ENCODE data around the gene MPP3.

Gene MPP3

GRCh38 chr17:43789482-43789881 is 43.5 kb downstream of the MPP3 start:
- H3K4me3 ChIP-seq (ENCODE audit: low read length) = no peak overlapping the region
- no peaks in the 10 kb centered on the region for H3K36me3 ChIP-seq (replicated peaks; ENCODE audit: low read depth, low read length)

GRCh38 chr17:43788540-43788939 is 44.4 kb downstream of the MPP3 start:
- Histone ChIP-seq H2AFZ (ENCODE audit: low read depth, low read length) (no peak overlapping the region), H3K79me2 (ENCODE audit: low read length) (no peaks in the 10 kb centered on the region), H3K4me1 (ENCODE audit: low read length) (0 out of 2 replicates have a peak, but pooled peaks cover 5% of the 10 kb centered on the region), H3K4me2 (ENCODE audit: low read length) (no peak overlapping the region), H3K36me3 (replicated peaks; ENCODE audit: low read depth, low read length) (no peaks in the 10 kb centered on the region), H4K20me1 (ENCODE audit: insufficient read depth, low read length) (no peaks in the 10 kb centered on the region), H3K4me3 (ENCODE audit: low read length) (no peak overlapping the region), H3K9me3 (ENCODE audit: insufficient read depth, low read length) (no peaks in the 10 kb centered on the region), H3K27ac (ENCODE audit: low read length) (no peak overlapping the region), H3K27me3 (ENCODE audit: low read depth, low read length) (peaks cover 16% of the 10 kb centered on the region; the same call in 1 of the 2 replicates), H3K9ac (ENCODE audit: low read length) (no peak overlapping the region)
- no peak for TF ChIP-seq EZH2phosphoT487 (IDR thresholded peaks at IDR 0.05; ENCODE audit: low read depth)
- TF ChIP-seq, protein P1, sequence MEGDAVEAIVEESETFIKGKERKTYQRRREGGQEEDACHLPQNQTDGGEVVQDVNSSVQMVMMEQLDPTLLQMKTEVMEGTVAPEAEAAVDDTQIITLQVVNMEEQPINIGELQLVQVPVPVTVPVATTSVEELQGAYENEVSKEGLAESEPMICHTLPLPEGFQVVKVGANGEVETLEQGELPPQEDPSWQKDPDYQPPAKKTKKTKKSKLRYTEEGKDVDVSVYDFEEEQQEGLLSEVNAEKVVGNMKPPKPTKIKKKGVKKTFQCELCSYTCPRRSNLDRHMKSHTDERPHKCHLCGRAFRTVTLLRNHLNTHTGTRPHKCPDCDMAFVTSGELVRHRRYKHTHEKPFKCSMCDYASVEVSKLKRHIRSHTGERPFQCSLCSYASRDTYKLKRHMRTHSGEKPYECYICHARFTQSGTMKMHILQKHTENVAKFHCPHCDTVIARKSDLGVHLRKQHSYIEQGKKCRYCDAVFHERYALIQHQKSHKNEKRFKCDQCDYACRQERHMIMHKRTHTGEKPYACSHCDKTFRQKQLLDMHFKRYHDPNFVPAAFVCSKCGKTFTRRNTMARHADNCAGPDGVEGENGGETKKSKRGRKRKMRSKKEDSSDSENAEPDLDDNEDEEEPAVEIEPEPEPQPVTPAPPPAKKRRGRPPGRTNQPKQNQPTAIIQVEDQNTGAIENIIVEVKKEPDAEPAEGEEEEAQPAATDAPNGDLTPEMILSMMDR (IDR thresholded peaks at IDR 0.05; ENCODE audit: low read depth, low read length) = no peak

More at GRCh38 chr17:43789482-43789881, 43.5 kb downstream of the MPP3 start:
- no peak overlapping the region for H3K4me2 ChIP-seq (ENCODE audit: low read length)
- no peaks in the 10 kb centered on the region for H3K9me3 ChIP-seq (ENCODE audit: insufficient read depth, low read length)
- TF ChIP-seq EZH2phosphoT487 (IDR thresholded peaks at IDR 0.05; ENCODE audit: low read depth) = no peak
- TF ChIP-seq, protein P1 (IDR thresholded peaks at IDR 0.05; ENCODE audit: low read depth, low read length) = no peak
- 0 out of 2 replicates have a peak, but pooled peaks cover 5% of the 10 kb centered on the region for H3K4me1 ChIP-seq (ENCODE audit: low read length)
- no peaks in the 10 kb centered on the region for H4K20me1 ChIP-seq (ENCODE audit: insufficient read depth, low read length)
- no peak overlapping the region for H2AFZ ChIP-seq (ENCODE audit: low read depth, low read length)
- no peaks in the 10 kb centered on the region for H3K79me2 ChIP-seq (ENCODE audit: low read length)
- H3K9ac ChIP-seq (ENCODE audit: low read length) = no peak overlapping the region
- peaks cover 11% of the 10 kb centered on the region; the same call in 1 of the 2 replicates for H3K27me3 ChIP-seq (ENCODE audit: low read depth, low read length)
- no peak overlapping the region for H3K27ac ChIP-seq (ENCODE audit: low read length)

GRCh38 chr17:43787728-43788127 is 45.2 kb downstream of the MPP3 start:
- Histone ChIP-seq H3K4me2 (ENCODE audit: low read length) (no peak overlapping the region), H4K20me1 (ENCODE audit: insufficient read depth, low read length) (no peaks in the 10 kb centered on the region), H3K9me3 (ENCODE audit: insufficient read depth, low read length) (no peaks in the 10 kb centered on the region), H3K4me3 (ENCODE audit: low read length) (no peak overlapping the region), H3K36me3 (replicated peaks; ENCODE audit: low read depth, low read length) (no peaks in the 10 kb centered on the region), H3K27me3 (ENCODE audit: low read depth, low read length) (peaks cover 24% of the 10 kb centered on the region; the same call in 1 of the 2 replicates), H3K4me1 (ENCODE audit: low read length) (0 out of 2 replicates have a peak, but pooled peaks cover 5% of the 10 kb centered on the region), H3K79me2 (ENCODE audit: low read length) (no peaks in the 10 kb centered on the region), H2AFZ (ENCODE audit: low read depth, low read length) (no peak overlapping the region; the same call in 1 of the 2 replicates), H3K27ac (ENCODE audit: low read length) (no peak overlapping the region), H3K9ac (ENCODE audit: low read length) (no peak overlapping the region)
- TF ChIP-seq, protein P1 (IDR thresholded peaks at IDR 0.05; ENCODE audit: low read depth, low read length) = no peak
- TF ChIP-seq EZH2phosphoT487 (IDR thresholded peaks at IDR 0.05; ENCODE audit: low read depth) = no peak

DNA sequence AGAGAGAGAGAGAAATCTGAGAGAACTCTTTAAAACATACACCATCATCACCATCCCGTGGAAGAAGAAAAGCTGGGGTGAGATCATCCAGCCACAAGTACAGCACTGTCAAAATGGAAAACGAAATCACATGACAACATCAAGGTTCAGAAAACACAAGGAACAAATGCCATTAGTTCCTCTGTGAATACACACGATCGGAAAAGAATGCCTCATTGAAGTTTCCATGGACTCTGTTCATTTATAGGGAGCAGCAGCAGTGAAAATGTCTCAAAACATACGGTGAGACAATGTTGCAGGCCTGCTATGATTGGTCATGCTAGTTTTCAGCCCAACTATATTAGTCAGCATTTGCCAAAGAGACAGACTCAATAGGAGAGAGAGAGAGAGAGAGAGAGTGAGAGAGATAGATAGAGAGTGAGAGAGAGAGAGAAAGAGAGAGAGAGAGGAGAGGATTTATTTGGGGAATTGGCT is 48.3 kb downstream of the MPP3 start:
- Histone ChIP-seq H3K9me3 (ENCODE audit: insufficient read depth, low read length) (no peaks in the 10 kb centered on the region), H3K27me3 (ENCODE audit: low read depth, low read length) (peaks cover 41% of the 10 kb centered on the region), H2AFZ (ENCODE audit: low read depth, low read length) (no peak overlapping the region), H3K27ac (ENCODE audit: low read length) (no peak overlapping the region), H3K4me1 (ENCODE audit: low read length) (no peaks in the 10 kb centered on the region), H3K4me3 (ENCODE audit: low read length) (no peak overlapping the region), H3K4me2 (ENCODE audit: low read length) (no peak overlapping the region), H3K9ac (ENCODE audit: low read length) (no peak overlapping the region), H3K79me2 (ENCODE audit: low read length) (no peaks in the 10 kb centered on the region), H3K36me3 (replicated peaks; ENCODE audit: low read depth, low read length) (no peaks in the 10 kb centered on the region), H4K20me1 (ENCODE audit: insufficient read depth, low read length) (no peaks in the 10 kb centered on the region)
- TF ChIP-seq, protein P1 (IDR thresholded peaks at IDR 0.05; ENCODE audit: low read depth, low read length) = no peak
- TF ChIP-seq EZH2phosphoT487 (IDR thresholded peaks at IDR 0.05; ENCODE audit: low read depth) = no peak
